GM18507 (cell line): ENCODE data around the gene PLD1.
"Not testable (repeated sequence)": the region's sequence is repeated elsewhere in the genome, so short reads cannot be mapped to it uniquely, and the experiment has no call there.

Source experiments
- DNase-seq: peaks from one replicate; pipeline ENCODE4 v3.0.0; 2011; ENCODE audit warnings: low read depth; ENCODE audit not compliant: insufficient read length; ENCODE audit errors: extremely low spot score
- FAIRE-seq: peaks from 2 replicates; lab custom pipeline; 2011; peaks lifted over from hg19 to GRCh38; lab: Jason Lieb, UNC

Gene PLD1

GRCh38 chr3:171755656-171756055 lies 54.6 kb downstream of the PLD1 start:
- FAIRE-seq (no peak), DNase-seq (no peak)

DNA sequence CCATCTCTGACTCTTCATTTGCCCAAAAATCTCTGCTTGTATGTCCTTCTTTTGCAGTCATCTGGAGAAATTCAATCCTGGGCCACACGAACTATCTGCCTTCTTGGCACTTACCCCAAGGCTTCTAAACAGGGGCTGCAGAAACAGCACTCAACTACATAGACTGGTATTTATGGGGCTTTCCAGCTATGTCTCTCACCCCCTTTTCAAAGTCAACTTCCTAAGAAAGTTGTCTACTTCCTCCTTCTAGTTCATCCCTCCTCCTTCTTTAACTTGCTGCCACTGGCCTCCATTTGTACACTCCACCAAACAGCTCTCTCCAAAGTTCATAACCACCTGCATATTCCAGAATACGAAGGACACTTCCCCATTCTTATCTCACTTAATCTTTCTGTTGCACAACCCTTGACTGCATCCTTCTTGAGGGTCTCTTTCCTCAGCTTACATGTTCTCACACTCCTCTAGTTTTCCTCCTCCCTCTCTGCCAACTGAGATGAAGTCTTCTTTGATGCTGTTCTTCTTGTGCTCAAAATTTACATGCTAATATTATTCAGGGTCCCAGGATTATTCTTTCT lies 55.2 kb downstream of the PLD1 start:
- DNase-seq: no peak
- FAIRE-seq: no peak

GRCh38 chr3:171753665-171754408 lies 56.4 kb downstream of the PLD1 start:
- no peak for DNase-seq
- no peak for FAIRE-seq

- DNase-seq (no peak), FAIRE-seq (no peak)
These were observed 57.2 kb downstream of the PLD1 start for GRCh38 chr3:171753025-171753472.

GRCh38 chr3:171752329-171752728 lies 58.0 kb downstream of the PLD1 start:
- DNase-seq (no peak), FAIRE-seq (peak; percentile 70)

DNA sequence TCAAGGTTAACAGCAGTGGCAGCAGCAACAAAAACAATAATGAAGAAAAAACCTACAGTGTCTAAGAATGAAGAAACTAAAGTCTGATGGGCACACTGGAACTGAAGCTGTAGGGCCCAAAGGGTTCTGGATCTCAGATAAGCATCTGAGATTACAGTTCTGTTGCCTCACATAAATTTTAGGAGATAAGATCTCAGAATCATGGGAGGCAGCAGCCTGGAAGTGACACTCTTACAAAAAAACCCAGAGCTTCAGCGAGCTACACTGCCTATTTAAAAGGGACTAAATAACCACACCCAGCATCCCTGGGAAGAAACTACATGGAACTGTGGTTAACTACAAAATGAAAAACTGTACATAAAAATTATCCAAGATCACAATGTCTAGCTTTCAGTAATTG lies 61.2 kb downstream of the PLD1 start:
- DNase-seq (no peak), FAIRE-seq (no peak)

- DNase-seq: no peak
- FAIRE-seq: no peak
These were observed 62.0 kb downstream of the PLD1 start for GRCh38 chr3:171748064-171748924.

- FAIRE-seq: no peak
- DNase-seq: no peak
These were observed 62.9 kb downstream of the PLD1 start for GRCh38 chr3:171747223-171747920.

- DNase-seq, FAIRE-seq: not testable (repeated sequence)
These were observed 63.7 kb downstream of the PLD1 start for GRCh38 chr3:171746320-171747222.

- DNase-seq (no peak), FAIRE-seq (no peak)
These were observed 64.5 kb downstream of the PLD1 start for GRCh38 chr3:171745577-171746319.

DNA sequence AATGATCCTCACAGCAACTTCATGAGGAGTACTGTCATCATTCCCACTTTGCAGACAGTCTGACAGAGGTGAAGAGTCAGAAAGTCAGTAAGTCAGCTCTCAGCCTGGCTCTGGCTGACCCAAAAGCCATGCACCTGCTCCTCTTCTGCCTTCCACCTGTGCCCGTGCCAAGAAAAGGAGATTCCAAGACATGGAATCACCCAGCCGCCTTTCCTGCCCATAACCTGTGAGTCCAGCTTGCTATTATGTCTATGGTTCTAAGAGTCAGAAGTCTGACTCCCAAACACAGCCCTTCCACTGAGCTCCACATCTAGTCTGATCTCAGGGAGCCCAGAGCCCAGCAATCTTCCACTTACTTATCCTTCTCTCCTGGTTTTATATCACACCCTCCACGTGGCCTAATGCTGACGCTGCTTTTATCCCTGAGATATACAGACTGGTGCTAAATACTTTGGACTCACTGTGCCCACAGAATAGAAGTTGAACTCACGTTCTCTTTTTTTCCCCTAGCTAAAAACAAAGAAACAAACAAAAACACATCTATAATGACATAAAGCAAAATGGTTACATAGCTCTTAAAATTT lies 66.0 kb downstream of the PLD1 start:
- DNase-seq (no peak), FAIRE-seq (no peak)

DNA sequence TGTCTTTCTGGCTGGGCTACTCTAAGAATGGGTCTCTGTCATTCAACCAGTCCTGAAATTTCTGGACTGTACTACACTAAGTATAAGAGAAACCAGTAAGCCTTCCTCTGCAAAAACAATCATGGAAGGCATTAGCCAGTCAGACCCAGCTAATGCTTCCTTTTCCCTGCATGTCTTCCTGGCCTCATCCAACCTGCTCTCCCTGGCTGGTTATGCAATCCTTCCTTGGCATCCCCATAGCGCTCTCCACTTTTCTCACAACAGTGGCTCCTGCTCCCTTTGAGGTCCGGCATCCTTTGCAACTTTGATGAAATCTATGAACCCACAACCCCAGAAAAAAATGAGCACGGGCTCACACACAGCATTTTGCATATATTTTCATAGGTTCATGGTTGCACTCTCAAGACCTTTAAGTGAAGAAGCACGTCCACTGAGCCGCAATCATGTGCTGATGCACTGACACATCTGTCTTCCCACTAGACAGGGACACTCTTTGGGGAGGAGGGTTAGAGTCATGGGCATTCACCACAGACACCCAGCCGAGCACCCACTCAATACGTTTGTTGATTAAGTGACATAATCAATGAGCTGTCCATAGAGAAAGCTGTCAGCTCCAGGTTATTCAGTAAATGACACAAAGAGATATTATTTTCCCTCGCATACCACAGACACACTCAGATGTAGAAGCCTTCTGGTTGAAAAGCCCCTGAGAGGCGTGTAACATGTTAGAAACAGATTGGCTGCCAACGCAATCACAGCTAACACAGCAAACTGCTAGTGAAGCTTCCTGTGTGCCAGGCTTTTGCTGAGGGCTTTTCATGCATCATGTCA lies 66.7 kb downstream of the PLD1 start:
- DNase-seq (no peak), FAIRE-seq (no peak)

DNA sequence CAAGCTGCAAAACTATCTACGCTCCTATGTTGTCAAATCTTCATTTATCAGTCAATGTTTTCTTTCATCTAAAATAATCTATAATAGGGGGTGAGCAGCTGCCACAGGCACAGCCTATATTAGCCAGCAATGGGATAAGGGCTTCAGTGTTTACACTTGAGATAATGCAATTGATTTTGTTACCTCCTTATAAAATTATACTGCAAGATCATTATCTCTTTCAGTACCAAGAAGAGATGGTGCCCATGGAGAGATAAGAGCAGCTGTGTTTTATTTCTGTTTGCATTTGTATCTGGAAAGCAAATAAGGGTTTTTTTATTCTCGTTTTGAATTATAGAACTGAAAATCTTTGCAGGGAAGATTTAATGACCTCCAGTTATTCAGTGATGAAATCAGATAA lies 68.9 kb downstream of the PLD1 start:
- DNase-seq (no peak), FAIRE-seq (no peak)

DNA sequence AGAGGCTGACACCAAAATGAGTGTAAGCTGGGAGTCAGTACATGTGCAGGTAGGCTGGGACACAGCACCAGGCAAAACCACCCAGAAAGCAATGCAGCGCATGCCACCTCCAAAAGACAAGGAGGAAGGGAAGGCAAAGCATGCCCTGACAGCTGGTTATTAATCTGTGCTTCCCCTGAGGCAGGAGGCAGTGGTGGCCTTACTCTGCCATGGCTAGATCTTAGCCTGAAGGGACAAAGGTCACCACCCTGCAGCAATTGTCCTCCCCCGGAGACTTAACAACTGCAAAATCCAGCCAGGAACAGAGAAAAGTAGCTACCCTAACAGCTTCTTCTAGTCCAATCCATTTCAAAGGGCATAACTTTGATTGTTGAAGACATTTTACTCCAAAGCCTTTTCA lies 73.7 kb downstream of the PLD1 start:
- no peak for DNase-seq
- FAIRE-seq: no peak

DNA sequence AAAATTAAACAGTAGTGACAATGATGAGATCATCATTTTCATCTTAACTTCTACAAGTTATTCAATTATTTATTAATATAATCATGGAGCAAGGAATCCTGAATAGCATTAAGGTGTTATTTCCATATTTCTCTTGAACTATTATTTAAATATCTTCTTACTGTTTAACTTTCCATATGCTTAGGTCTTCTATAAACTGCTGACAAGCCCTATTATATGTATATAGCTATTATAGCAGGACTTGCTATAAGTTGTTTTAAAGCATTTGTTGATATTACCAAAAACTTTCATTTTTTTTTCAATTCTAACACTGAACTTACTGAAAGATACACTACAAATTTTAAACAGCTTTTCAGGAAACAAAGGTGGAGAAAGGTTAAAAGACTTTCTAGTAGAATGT lies 76.7 kb downstream of the PLD1 start:
- DNase-seq (no peak), FAIRE-seq (no peak)

- DNase-seq (no peak), FAIRE-seq (no peak)
These were observed 77.5 kb downstream of the PLD1 start for GRCh38 chr3:171732756-171733155.

DNA sequence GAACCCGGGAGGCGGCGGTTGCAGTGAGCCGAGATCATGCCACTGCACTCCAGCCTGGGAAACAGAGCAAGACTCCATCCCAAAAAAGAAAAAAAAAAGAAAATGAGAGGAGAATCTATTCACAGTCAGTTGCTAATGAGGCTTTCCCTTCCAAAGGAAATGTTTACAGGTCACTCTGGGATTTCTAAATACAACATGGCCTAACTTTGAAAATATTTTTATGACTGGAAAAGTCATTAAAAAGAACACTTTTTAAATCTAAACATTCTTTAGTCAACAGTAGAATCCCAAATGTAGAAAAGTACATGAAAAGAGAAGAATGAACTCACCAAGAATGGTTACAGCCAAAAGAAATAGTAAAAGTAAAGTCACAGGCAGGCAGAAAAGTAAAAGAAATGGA lies 78.6 kb downstream of the PLD1 start:
- DNase-seq: no peak
- FAIRE-seq: no peak
